ENCODE measurements around the gene YAE1. TPM values are rescaled to one million over a fixed set of nuclear protein-coding genes. Genes with fewer than 3 reads are reported as not detected.

Gene YAE1
- total and polyA plus RNA-seq, 2 of the 8 experiments (the other 6 are each of a cell fraction or from before 2014, with no cell fraction given): 24.1 to 38.0 TPM

- no peaks in the 10 kb centered on the region for H3K9me3 ChIP-seq (ENCODE audit: insufficient read depth in 2 of 2, low read depth in 1 of 2, low read length in 1 of 2)
- no peak overlapping the region for H2BK12ac ChIP-seq (ENCODE audit: low read depth, low read length)
- H3K4me3 ChIP-seq (ENCODE audit: extremely low read depth in 1 of 4, insufficient read depth in 2 of 4, low read depth in 3 of 4, low read length in 4 of 4): no peak overlapping the region
- H2BK5ac ChIP-seq (ENCODE audit: low read depth, low read length): no peak overlapping the region
- no peak overlapping the region for H2BK120ac ChIP-seq (replicated peaks; ENCODE audit: low read depth, low read length)
- CTCF ChIA-PET (ENCODE audit: partially characterized antibody): interaction anchor here (1.5 kb wide), 1 partner anchor 55 kb away, joined by 3 read pairs; no protein-coding TSS in a partner anchor
- H4K20me1 ChIP-seq (replicated peaks in 1 of 2; ENCODE audit: control insufficient read depth in 1 of 2, insufficient read depth in 2 of 2, low read length in 2 of 2): no peaks in the 10 kb centered on the region
- peaks cover 0 to 1% (median 0%) of the 10 kb centered on the region in 4 experiments; a peak in 1 of 7 replicates for H3K4me1 ChIP-seq (replicated peaks in 1 of 4; ENCODE audit: control insufficient read depth in 3 of 4, insufficient read depth in 4 of 4, low read length in 3 of 4)
- H3K79me1 ChIP-seq (ENCODE audit: low read depth, low read length): no peaks in the 10 kb centered on the region
- 88% methylated on average over 7 of the region's 7 CpGs; no CpG with 5 or more reads in 1 of the 2 experiments for WGBS, 2 experiments (ENCODE audit: extremely low coverage in 1 of 2, insufficient coverage in 1 of 2, insufficient read length in 1 of 2, insufficient replicate concordance in 2 of 2, low coverage in 1 of 2, low lambda C conversion rate in 2 of 2, missing lambda C conversion rate in 1 of 2)
- POLR2A ChIA-PET (ENCODE audit: partially characterized antibody): no interaction called here
- no peak for DNase-seq (ENCODE audit: low read depth in 1 of 2, low spot score in 2 of 2)
- H4K91ac ChIP-seq (replicated peaks; ENCODE audit: insufficient read length, low read length): no peak overlapping the region
- H3K9ac ChIP-seq (replicated peaks in 1 of 4; ENCODE audit: extremely low read depth in 1 of 4, low read depth in 3 of 4, low read length in 3 of 4): no peak overlapping the region
- no peak overlapping the region for H2AK5ac ChIP-seq (ENCODE audit: low read depth, low read length)
- H3K79me2 ChIP-seq (ENCODE audit: control insufficient read depth in 1 of 2, insufficient read depth in 2 of 2, low read length in 2 of 2): no peaks in the 10 kb centered on the region
- no peak for FAIRE-seq
- H4K8ac ChIP-seq (ENCODE audit: extremely low read depth, insufficient read depth, low read length): no peak overlapping the region
- H3K36me3 ChIP-seq (ENCODE audit: control insufficient read depth in 2 of 4, insufficient read depth in 4 of 4, low read length in 3 of 4): no peaks in the 10 kb centered on the region
- no peaks in the 10 kb centered on the region; the same call in 1 of the 2 replicates for H3K23me2 ChIP-seq (ENCODE audit: low read depth, low read length)
- TF ChIP-seq YY1 (IDR thresholded peaks at IDR 0.05; ENCODE audit: low read depth, low read length) (no peak), POU5F1 (IDR thresholded peaks at IDR 0.05; ENCODE audit: low read depth, low read length) (no peak), TEAD4 (IDR thresholded peaks at IDR 0.05; ENCODE audit: low read depth, low read length) (no peak), JUN (IDR thresholded peaks at IDR 0.05; ENCODE audit: low read depth, low read length) (no peak), RFX5 (IDR thresholded peaks at IDR 0.05; ENCODE audit: borderline replicate concordance, low read depth, low read length) (no peak), CBX8 (IDR thresholded peaks at IDR 0.05; ENCODE audit: borderline replicate concordance, low read depth, low read length) (no peak), ASH2L (IDR thresholded peaks at IDR 0.05; ENCODE audit: low read length) (no peak), RXRA (IDR thresholded peaks at IDR 0.05; ENCODE audit: insufficient read depth, low read depth, low read length) (no peak), RNF2 (IDR thresholded peaks at IDR 0.05; ENCODE audit: borderline replicate concordance, low read depth, low read length, missing control alignments, poor library complexity, severe bottlenecking) (no peak), GTF2F1 (IDR thresholded peaks at IDR 0.05; ENCODE audit: borderline replicate concordance, low read depth, low read length) (no peak), TAF1 (IDR thresholded peaks at IDR 0.05; ENCODE audit: low read depth, low read length) (no peak), SP4 (IDR thresholded peaks at IDR 0.05; ENCODE audit: low read length) (no peak), PHF8 (conservative IDR thresholded peaks at IDR 0.05; ENCODE audit: low read depth, low read length) (no peak)
- H4K5ac ChIP-seq (ENCODE audit: insufficient read length, low read depth, low read length): no peak overlapping the region
- H3K23ac ChIP-seq (ENCODE audit: insufficient read length): no peak overlapping the region
- H2AFZ ChIP-seq (ENCODE audit: low read length): no peak overlapping the region
- H3K27ac ChIP-seq (ENCODE audit: low read depth, low read length): no peak overlapping the region
- no peak overlapping the region for H3K18ac ChIP-seq (ENCODE audit: extremely low read depth, low read length)
- H3K27me3 ChIP-seq (replicated peaks in 1 of 4; ENCODE audit: control insufficient read depth in 3 of 4, extremely low read depth in 1 of 4, insufficient read depth in 3 of 4, low read length in 3 of 4): no peaks in the 10 kb centered on the region
- no peak overlapping the region for H3K4ac ChIP-seq (replicated peaks; ENCODE audit: insufficient read length, low read depth, low read length)
- H3K14ac ChIP-seq (ENCODE audit: insufficient read length): no peak overlapping the region
- no peak overlapping the region for H2BK15ac ChIP-seq (ENCODE audit: low read length)
- H2BK20ac ChIP-seq (ENCODE audit: low read length): no peak overlapping the region
- H3K56ac ChIP-seq (replicated peaks; ENCODE audit: insufficient read length, low read depth, low read length): no peak overlapping the region
- no peak overlapping the region for H3K4me2 ChIP-seq (ENCODE audit: insufficient read depth in 1 of 2, low read depth in 2 of 2, low read length in 2 of 2)
Measured at GRCh38 chr7:39516498-39516897, 49.7 kb upstream of the YAE1 start.
